HEK293T (cell line): Measurements from ENCODE around the gene EFNA3.
A peak's percentile ranks its signal among the peaks of the same experiment; 100 is the strongest.

Experiments
- CTCF ChIA-PET: fragments of 350-600 bp; formaldehyde crosslinking; extraction: SDS; loops from one replicate; lab custom pipeline; 2021; ENCODE audit warnings: antibody characterized with exemption, inconsistent platforms; lab: Yijun Ruan, JAX
- POLR2A ChIA-PET: fragments of 350-600 bp; formaldehyde crosslinking; extraction: SDS; loops from one replicate; lab custom pipeline; 2020; ENCODE audit warnings: antibody characterized with exemption, inconsistent platforms; lab: Yijun Ruan, JAX
- DNase-seq: peaks from one replicate; pipeline ENCODE4 v3.0.0; 2012; ENCODE audit warnings: mixed read lengths; ENCODE audit errors: extremely low spot score
- ARNT ChIP-seq: fragments of 450-650 bp; IDR thresholded peaks from 2 replicates; pipeline ENCODE4 v1.6.1; 2017; ENCODE audit warnings: mild to moderate bottlenecking
- BHLHE40 ChIP-seq: fragments of 450-650 bp; IDR thresholded peaks from 2 replicates; pipeline ENCODE4 v1.6.1; 2016; ENCODE audit warnings: mild to moderate bottlenecking, moderate library complexity, borderline replicate concordance
- CTBP1 ChIP-seq: fragments of 450-650 bp; IDR thresholded peaks from 2 replicates; pipeline ENCODE4 v1.6.1; 2016; ENCODE audit warnings: borderline replicate concordance
- ELF4 ChIP-seq: fragments of 450-650 bp; IDR thresholded peaks from 2 replicates; pipeline ENCODE4 v1.6.1; 2017; ENCODE audit warnings: antibody characterized with exemption
- FOXA1 ChIP-seq: fragments of 450-650 bp; IDR thresholded peaks from 2 replicates; pipeline ENCODE4 v1.6.1; 2016; ENCODE audit warnings: mild to moderate bottlenecking
- FOXK2 ChIP-seq: fragments of 450-650 bp; IDR thresholded peaks from 2 replicates; pipeline ENCODE4 v1.6.1; 2016; ENCODE audit warnings: mild to moderate bottlenecking
- FOXM1 ChIP-seq: fragments of 450-650 bp; IDR thresholded peaks from 2 replicates; pipeline ENCODE4 v1.6.1; 2017; ENCODE audit warnings: mild to moderate bottlenecking, borderline replicate concordance
- HDGF ChIP-seq: fragments of 450-650 bp; IDR thresholded peaks from 2 replicates; pipeline ENCODE4 v1.6.1; 2017; ENCODE audit warnings: antibody characterized with exemption, borderline replicate concordance
- L3MBTL2 ChIP-seq: fragments of 450-650 bp; conservative IDR thresholded peaks from 2 replicates; pipeline ENCODE4 v1.6.1; 2016; ENCODE audit warnings: mild to moderate bottlenecking
- LEF1 ChIP-seq: fragments of 450-650 bp; IDR thresholded peaks from 2 replicates; pipeline ENCODE4 v1.6.1; 2017; ENCODE audit warnings: mild to moderate bottlenecking, borderline replicate concordance
- NFRKB ChIP-seq: fragments of 450-650 bp; IDR thresholded peaks from 2 replicates; pipeline ENCODE4 v1.6.1; 2016; ENCODE audit warnings: mild to moderate bottlenecking, moderate library complexity
- SP1 ChIP-seq: fragments of 450-650 bp; IDR thresholded peaks from 2 replicates; pipeline ENCODE4 v1.6.1; 2017
- SUZ12 ChIP-seq: fragments of 450-650 bp; IDR thresholded peaks from 2 replicates; pipeline ENCODE4 v1.6.1; 2016; ENCODE audit warnings: mild to moderate bottlenecking
- TARDBP ChIP-seq: fragments of 450-650 bp; IDR thresholded peaks from 2 replicates; pipeline ENCODE4 v1.6.1; 2016
- ZNF384 ChIP-seq: fragments of 450-650 bp; IDR thresholded peaks from 2 replicates; pipeline ENCODE4 v1.6.1; 2016
- TF ChIP-seq, protein P1 (sequence below): fragments of 450-650 bp; IDR thresholded peaks from 2 replicates; pipeline ENCODE4 v1.6.1; 2016

The EFNA3 gene

DNA sequence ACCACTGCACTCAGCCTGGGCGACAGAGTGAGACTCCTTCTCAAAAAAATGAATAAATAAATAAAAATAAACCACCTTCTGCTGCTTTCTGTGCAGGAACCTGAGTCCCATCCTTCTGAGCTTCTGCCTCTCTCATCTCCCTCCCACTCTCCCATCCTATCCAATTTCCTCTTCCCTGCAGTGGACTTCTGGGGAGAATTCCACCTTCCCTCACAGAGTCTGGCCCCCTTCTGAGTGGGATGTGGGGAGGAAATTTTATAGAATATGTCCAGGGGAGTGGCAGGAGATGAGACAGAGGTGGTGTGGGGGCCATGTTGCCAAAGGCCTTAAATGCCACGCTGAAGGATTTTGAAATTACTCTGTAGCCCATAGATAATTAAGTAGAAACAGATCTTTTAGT is 43.7 kb downstream of the EFNA3 start:
- POLR2A ChIA-PET: interaction anchor here (2.0 kb wide), 1 partner anchor 51 kb away, joined by 5 read pairs; the partner anchor contains the start of gene KRTCAP2

DNA sequence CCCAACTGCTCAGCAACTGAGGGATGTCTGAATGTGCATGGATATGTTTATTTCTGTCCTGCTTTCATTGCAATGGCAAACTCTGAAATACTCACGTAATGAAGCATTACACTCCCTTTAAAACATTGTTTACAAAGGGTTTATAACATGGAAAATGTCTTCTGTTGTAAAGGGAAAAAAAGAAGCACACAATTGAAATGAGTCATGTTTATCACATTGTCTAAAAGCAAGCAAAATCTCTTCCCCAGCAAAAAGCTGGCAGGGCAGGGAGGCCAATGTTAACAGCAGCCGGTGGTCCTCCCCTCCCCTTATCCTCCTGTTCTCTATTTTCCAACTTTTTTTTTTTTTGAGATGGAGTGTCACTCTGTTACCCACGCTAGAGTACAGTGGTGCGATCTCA is 45.2 kb downstream of the EFNA3 start:
- ChIA-PET CTCF (interaction anchor here (1.8 kb wide), 1 partner anchor 44 kb away, joined by 4 read pairs; no protein-coding TSS in a partner anchor), POLR2A (interaction anchor here (1.2 to 1.4 kb wide), 2 partner anchors 49 to 70 kb away, joined by 4 read pairs; partner anchors contain the start of gene KRTCAP2)
- TF ChIP-seq, protein P1, sequence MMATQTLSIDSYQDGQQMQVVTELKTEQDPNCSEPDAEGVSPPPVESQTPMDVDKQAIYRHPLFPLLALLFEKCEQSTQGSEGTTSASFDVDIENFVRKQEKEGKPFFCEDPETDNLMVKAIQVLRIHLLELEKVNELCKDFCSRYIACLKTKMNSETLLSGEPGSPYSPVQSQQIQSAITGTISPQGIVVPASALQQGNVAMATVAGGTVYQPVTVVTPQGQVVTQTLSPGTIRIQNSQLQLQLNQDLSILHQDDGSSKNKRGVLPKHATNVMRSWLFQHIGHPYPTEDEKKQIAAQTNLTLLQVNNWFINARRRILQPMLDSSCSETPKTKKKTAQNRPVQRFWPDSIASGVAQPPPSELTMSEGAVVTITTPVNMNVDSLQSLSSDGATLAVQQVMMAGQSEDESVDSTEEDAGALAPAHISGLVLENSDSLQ: no peak
- TF ChIP-seq ARNT: no peak
- DNase-seq: no peak

More for the DNA sequence above, 43.7 kb downstream of the EFNA3 start:
- TF ChIP-seq BHLHE40 (no peak), FOXK2 (no peak), CTBP1 (no peak), ARNT (no peak), ELF4 (no peak), FOXM1 (no peak), L3MBTL2 (no peak), SUZ12 (no peak), HDGF (no peak), ZNF384 (no peak), LEF1 (no peak), FOXA1 (no peak), TARDBP (no peak), SP1 (no peak), NFRKB (no peak)
- TF ChIP-seq, protein P1: no peak
- no peak for DNase-seq
- CTCF ChIA-PET: interaction anchor here (1.0 to 1.2 kb wide), 2 partner anchors 27 to 51 kb away, joined by 3 read pairs; partner anchors contain the start of gene KRTCAP2

DNA sequence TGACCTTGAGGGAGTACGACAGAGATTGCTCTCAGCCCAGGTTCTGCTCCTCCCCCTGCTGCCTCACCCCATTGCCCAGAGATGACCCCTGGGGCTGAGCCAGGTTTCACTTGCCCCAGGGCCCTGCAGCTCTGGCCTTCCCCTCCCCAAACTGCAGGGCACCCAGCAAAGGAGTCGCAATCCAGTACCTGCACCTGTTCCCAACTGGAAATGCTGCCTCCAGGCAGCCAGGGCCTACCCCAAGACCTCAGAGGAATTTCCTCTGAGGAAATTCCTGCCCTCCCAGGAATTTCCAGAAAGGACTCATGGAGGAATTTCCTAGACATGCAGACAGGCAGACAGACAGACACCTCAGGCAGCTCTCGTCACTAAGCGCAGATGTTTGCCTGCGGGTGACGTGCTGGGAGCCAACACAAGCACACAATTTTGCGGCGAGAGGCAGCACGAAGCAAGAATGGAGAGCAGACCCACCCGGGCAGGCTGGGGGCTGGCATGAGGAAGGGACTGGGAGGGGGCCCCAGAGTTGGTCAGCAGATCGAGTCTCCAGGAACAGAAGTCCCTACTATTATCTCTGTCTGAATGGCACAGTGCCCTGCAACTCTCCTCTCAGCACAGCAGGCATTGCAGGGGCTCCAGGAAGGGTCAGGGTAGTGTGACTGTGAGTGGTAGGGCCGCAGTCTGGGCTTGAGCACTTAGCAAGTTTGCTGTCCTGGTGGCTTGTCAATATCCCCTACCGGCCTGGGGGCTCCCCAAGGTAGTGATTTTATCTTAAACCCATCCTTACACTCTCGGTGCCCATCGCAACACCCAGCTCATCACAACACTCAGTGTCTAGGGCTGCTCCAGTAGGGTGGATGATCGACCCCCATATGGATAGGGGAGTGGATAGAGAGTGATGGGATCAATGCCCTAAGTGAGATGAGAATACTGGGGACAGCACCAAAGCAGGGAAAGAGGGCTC is 46.1 kb downstream of the EFNA3 start:
- TF ChIP-seq ELF4: no peak
- no peak for TF ChIP-seq ARNT
- TF ChIP-seq SP1: no peak
- no peak for TF ChIP-seq NFRKB
- no peak for TF ChIP-seq LEF1
- ChIA-PET CTCF (interaction anchor here (1.8 to 2.3 kb wide), 3 partner anchors 33 to 43 kb away, joined by 4 to 10 read pairs (median 8); no protein-coding TSS in a partner anchor), POLR2A (interaction anchor here (1.0 to 4.1 kb wide), 8 partner anchors 9 to 69 kb away, joined by 3 to 48 read pairs (median 4); partner anchors contain the start of genes DPM3, KRTCAP2 and SLC50A1)
- DNase-seq: no peak

DNA sequence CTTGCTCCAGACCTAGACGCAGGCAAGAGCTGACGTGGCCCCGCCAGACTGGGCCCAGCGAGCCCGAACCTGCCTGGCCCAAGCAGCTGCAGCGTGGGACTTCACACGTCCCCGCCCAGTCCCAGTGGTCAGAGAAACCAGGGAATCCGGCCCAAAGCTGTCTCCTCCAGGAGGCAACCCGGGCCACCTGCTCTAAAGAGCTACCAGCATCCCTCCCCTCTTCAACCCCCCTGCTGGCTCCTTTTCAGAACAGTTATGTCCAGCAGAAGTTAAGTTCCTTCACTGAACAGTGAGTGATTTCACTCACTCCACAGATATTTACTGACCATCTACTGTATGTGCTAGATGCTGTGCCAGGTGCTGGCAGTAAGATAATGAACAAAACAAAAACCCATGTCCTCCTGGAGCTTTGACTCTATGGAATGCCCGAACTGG is 46.9 kb downstream of the EFNA3 start:
- DNase-seq: no peak
- POLR2A ChIA-PET: interaction anchor here (0.7 to 4.1 kb wide), 10 partner anchors 9 to 148 kb away, joined by 3 to 48 read pairs (median 4); partner anchors contain the start of genes CLK2, DPM3, KRTCAP2 and SLC50A1
- CTCF ChIA-PET: interaction anchor here (1.9 to 2.3 kb wide), 2 partner anchors 34 to 42 kb away, joined by 8 to 10 read pairs; no protein-coding TSS in a partner anchor

DNA sequence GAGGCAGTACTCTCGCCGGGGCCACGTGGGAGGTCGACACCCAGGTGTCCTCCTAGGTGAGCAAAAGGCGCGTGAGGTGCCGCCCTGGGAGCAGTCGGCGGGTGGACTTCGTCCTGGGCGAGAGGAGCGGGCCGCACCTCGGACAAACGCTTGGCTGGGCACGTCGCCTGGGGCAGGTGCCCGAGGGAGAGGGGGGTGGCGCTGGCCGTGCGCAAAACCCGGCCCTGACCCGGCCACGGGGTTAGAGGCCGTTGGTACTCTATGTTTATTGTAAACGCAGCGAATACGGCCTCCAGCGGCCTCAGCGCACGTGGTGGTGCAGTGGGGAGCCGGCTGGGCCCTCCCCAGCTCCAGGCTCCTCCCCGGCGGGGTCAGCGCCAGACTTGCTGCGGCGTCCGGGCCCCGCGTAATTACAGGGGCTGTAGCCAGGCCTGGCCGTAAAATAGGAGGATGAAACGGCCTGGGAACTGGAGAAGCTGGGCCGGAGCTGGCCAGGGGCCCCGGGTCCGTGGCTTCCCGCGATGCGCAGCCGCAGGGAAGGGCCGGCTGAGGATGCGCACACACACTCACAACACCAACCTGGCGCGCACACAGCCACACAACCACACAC is 47.4 kb downstream of the EFNA3 start:
- ChIA-PET CTCF (interaction anchor here (0.8 to 2.3 kb wide), 4 partner anchors 24 to 41 kb away, joined by 3 to 10 read pairs (median 6); no protein-coding TSS in a partner anchor), POLR2A (interaction anchor here (0.7 to 4.1 kb wide), 12 partner anchors 10 to 147 kb away, joined by 3 to 48 read pairs (median 4); partner anchors contain the start of genes CLK2, DPM3, KRTCAP2 and SLC50A1)
- peak; percentile 48 for DNase-seq

More for the DNA sequence above, 46.9 kb downstream of the EFNA3 start:
- no peak for TF ChIP-seq TARDBP
- no peak for TF ChIP-seq SP1
- no peak for TF ChIP-seq BHLHE40
- TF ChIP-seq, protein P1: no peak
- TF ChIP-seq ARNT: no peak
- no peak for TF ChIP-seq HDGF

More for the DNA sequence above, 47.4 kb downstream of the EFNA3 start:
- TF ChIP-seq FOXM1: no peak
- peak; percentile 82 for TF ChIP-seq L3MBTL2
